ENCODE results near the gene PRKACB.

PRKACB gene

GRCh38 chr1:84198832-84199231 is 54.8 kb downstream of the PRKACB start:
- TF ChIP-seq RAD21 (IDR thresholded peaks at IDR 0.05; ENCODE audit: low read depth) (no peak), NFIC (IDR thresholded peaks at IDR 0.05) (no peak), EP300 (IDR thresholded peaks at IDR 0.05; ENCODE audit: borderline replicate concordance) (no peak), TAF1 (IDR thresholded peaks at IDR 0.05; ENCODE audit: low read depth) (no peak), EGR1 (IDR thresholded peaks at IDR 0.05) (no peak), FOXM1 (IDR thresholded peaks at IDR 0.05; ENCODE audit: borderline replicate concordance, low read depth) (no peak), ZBTB7A (IDR thresholded peaks at IDR 0.05; ENCODE audit: low read depth) (no peak), TEAD4 (IDR thresholded peaks at IDR 0.05) (no peak)

DNA sequence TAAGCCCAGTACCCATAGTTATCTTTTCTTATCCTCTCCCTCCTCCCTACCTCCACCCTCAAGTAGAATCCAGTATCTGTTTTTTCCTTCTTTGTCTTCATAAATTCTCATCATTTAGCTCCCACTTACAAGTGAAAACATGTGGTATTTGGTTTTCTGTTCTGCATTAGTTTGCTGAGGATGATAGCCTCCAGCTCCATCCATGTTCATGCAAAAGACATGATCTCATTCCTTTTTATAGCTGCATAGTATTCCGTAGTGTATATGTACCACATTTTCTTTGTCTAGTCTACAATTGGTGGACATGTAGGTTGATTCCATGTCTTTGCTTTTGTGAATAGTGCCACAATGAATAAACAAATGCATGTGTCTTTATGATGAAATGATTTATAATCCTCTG is 55.2 kb downstream of the PRKACB start:
- TF ChIP-seq, protein P1, sequence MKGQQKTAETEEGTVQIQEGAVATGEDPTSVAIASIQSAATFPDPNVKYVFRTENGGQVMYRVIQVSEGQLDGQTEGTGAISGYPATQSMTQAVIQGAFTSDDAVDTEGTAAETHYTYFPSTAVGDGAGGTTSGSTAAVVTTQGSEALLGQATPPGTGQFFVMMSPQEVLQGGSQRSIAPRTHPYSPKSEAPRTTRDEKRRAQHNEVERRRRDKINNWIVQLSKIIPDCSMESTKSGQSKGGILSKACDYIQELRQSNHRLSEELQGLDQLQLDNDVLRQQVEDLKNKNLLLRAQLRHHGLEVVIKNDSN (IDR thresholded peaks at IDR 0.05), result no peak
- TF ChIP-seq TAF1 (IDR thresholded peaks at IDR 0.05; ENCODE audit: low read depth), result no peak
- TF ChIP-seq TCF12 (IDR thresholded peaks at IDR 0.05; ENCODE audit: low read depth), result no peak
- TF ChIP-seq MAX (IDR thresholded peaks at IDR 0.05), result no peak
- no peak for TF ChIP-seq RAD21 (IDR thresholded peaks at IDR 0.05; ENCODE audit: low read depth)
- TF ChIP-seq ZBTB7A (IDR thresholded peaks at IDR 0.05; ENCODE audit: low read depth), result no peak
- TF ChIP-seq FOXM1 (IDR thresholded peaks at IDR 0.05; ENCODE audit: borderline replicate concordance, low read depth), result no peak
- no peak for TF ChIP-seq CEBPB (IDR thresholded peaks at IDR 0.05)
- TF ChIP-seq YY1 (IDR thresholded peaks at IDR 0.05; ENCODE audit: low read depth), result no peak
- TF ChIP-seq EP300 (IDR thresholded peaks at IDR 0.05; ENCODE audit: borderline replicate concordance), result no peak
- TF ChIP-seq TEAD4 (IDR thresholded peaks at IDR 0.05), result no peak
- no peak for TF ChIP-seq REST (IDR thresholded peaks at IDR 0.05; ENCODE audit: low read depth)
- TF ChIP-seq EGR1 (IDR thresholded peaks at IDR 0.05), result no peak
- no peak for TF ChIP-seq CREB1 (IDR thresholded peaks at IDR 0.05; ENCODE audit: low read depth)
- no peak for TF ChIP-seq NFIC (IDR thresholded peaks at IDR 0.05)

GRCh38 chr1:84202126-84202525 is 58.1 kb downstream of the PRKACB start:
- TF ChIP-seq FOXM1 (IDR thresholded peaks at IDR 0.05; ENCODE audit: borderline replicate concordance, low read depth), result no peak
- no peak for TF ChIP-seq ZBTB7A (IDR thresholded peaks at IDR 0.05; ENCODE audit: low read depth)
- no peak for TF ChIP-seq REST (IDR thresholded peaks at IDR 0.05; ENCODE audit: low read depth)
- TF ChIP-seq CREB1 (IDR thresholded peaks at IDR 0.05; ENCODE audit: low read depth), result no peak
- no peak for TF ChIP-seq MAX (IDR thresholded peaks at IDR 0.05)
- TF ChIP-seq EP300 (IDR thresholded peaks at IDR 0.05; ENCODE audit: borderline replicate concordance), result no peak
- no peak for TF ChIP-seq CEBPB (IDR thresholded peaks at IDR 0.05)
- TF ChIP-seq RAD21 (IDR thresholded peaks at IDR 0.05; ENCODE audit: low read depth), result no peak
- TF ChIP-seq TAF1 (IDR thresholded peaks at IDR 0.05; ENCODE audit: low read depth), result no peak

- TF ChIP-seq RAD21 (IDR thresholded peaks at IDR 0.05; ENCODE audit: low read depth) (no peak), CREB1 (IDR thresholded peaks at IDR 0.05; ENCODE audit: low read depth) (no peak), REST (IDR thresholded peaks at IDR 0.05; ENCODE audit: low read depth) (no peak), TEAD4 (IDR thresholded peaks at IDR 0.05) (no peak), EGR1 (IDR thresholded peaks at IDR 0.05) (no peak), CEBPB (IDR thresholded peaks at IDR 0.05) (no peak)
Measured at GRCh38 chr1:84206375-84206774, 62.3 kb downstream of the PRKACB start.

DNA sequence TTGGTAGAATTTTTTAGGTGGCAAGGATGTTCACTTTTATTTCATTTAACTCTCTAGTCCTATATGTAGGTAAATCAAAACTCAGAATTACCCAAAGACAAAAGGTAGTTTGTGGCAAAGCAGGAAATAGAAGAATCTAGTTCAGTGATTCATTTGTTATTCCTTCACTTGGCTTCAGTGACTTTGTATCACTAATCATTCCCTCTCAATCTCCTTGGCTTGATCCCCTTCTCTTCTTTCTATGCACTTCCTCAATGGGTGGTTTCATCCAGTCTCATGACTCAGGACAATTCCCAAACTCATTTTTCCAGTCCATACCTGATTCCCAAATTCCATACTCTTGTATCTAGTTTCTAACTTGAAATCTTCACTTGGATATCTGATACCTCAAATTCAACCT is 64.9 kb downstream of the PRKACB start:
- TF ChIP-seq FOXM1 (IDR thresholded peaks at IDR 0.05; ENCODE audit: borderline replicate concordance, low read depth) (no peak), CEBPB (IDR thresholded peaks at IDR 0.05) (no peak), EP300 (IDR thresholded peaks at IDR 0.05; ENCODE audit: borderline replicate concordance) (no peak), NFIC (IDR thresholded peaks at IDR 0.05) (no peak), MAX (IDR thresholded peaks at IDR 0.05) (no peak), EGR1 (IDR thresholded peaks at IDR 0.05) (no peak)

Data from Ishikawa (cell line).